NCI-H345 treated with DMSO at 0.1 percent for 48 hours (cell line): ENCODE measurements around the gene FANCI.

Experiments used
- DNase-seq: peaks from one replicate; lab custom pipeline; 2025; ENCODE audit not compliant: unreplicated experiment; lab: John Stamatoyannopoulos, UW

The FANCI gene

DNA sequence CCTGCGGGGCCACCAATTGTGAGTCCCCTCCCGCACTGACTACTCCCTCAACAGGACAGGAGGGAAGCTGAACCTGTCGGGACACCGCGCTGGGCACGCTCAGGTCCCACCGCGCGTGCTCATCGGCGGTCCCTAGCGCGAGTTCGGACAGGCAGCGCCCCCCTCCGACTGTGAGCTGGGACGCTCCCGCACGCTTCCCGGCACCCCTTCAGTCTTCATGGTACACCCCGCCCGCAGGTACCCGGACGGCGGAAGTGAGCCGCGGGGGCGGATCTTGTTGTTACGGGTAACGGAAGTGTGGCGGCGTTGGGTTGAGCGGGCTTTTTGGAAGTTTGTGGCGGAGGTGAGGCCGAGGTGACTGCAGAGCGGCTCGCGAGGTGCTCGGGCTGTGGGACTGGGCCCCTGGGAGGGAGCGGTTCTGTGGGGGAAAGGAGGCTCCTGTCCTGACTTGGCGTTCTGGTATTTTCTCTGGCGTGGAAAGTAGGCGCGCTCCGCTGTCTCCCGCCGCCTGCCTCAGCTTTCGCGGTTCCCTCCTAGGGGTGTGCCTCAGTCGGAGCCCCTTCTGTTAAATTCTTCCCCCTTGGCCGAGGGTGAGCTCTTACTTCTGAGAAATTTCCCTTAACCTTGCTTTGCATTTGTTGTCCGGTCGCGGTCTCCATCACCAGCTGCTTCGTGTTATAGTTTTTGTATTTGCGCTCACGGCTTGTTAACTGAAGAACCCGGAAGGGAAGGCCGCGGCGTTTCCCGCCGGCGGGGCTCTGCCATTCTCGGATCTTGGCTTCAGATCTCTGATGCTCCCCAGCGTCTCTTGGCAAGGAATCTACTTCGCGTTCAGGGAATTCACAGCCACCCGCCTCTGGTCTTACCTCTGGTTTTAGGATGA is at the start of gene FANCI:
Gene FANCI, plus strand, starts transcription at position 289 of the 883 bp plus-strand sequence. CDS start 3,669 bp downstream, outside the sequence.
- peak; percentile 56 for DNase-seq

DNA sequence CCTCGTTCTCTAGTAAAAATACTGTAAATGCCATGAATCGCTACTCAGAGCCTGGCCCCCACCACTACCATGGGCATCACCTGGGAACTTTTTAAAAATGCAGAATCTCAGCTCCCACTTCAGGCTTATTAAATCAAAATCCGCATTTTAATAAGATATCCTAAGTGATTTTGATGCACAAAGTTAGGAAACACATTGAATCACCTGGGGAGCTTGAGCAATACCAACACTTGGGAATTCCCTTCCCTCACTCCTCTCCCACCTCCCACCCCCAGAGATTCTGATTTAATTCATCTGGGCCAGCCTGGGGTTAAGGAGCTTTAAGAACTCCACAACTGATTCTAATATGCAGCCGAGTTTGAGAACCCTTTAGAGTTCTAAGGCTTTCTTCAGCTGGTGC is 49.2 kb upstream of the FANCI start:
- DNase-seq, result no peak

DNA sequence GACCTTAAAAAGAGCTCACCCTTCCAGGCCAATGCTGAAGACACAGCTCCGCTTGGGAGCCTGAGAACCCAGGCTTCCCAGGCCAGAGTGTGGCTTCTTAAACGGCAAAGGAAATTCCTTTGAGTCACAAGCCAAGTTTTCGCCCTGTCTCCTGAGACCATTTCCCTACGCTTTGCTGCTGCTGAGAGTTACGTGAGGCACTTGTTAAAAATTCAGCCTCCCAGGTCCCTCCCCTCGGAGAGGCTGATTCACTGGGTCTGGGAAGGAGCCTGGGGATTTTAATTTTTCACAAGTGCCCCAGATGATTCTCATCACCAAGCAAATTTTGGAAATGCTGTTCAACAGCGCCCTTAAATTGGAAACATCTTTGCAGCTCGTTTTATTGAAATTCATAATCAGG is 47.9 kb upstream of the FANCI start:
- DNase-seq, result no peak

DNA sequence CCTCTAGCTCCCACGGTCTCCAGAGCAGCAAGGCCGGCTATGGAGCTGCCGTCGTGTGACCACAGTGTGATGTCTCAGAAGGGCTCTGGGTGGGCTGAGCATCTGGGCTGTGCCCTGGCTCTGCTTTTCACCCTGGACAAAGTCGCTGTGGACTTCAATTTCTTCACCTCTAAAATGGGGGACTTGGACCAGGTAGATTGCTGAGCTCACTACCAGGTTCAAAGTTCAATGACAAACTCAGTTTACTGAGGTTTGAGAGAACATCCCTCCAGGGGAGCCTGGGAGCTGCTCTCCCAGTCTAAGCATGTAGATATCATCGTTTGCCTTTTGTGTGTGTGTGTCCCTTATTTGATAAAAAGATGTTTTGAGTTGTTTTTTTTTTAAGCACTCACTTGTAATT is 47.5 kb upstream of the FANCI start:
- no peak for DNase-seq

DNA sequence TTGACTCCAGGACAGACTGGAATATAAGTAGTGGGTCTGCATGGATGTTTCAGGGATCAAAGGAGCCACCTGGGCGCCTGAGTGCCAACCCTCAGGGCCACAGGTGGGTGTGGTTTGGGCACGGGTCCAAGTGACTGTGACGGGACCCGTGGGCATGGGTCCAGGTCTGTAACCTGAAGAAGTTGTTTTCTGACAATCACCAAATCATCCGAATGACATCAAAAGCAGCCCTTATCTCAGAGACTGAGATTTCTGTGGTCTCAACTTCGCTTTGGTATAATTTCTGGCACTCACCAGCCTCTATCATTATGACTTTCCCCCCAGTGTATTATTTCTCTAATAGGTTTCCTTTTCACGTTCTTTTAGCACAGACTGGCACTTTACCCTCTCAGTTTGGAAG is 46.8 kb upstream of the FANCI start:
- DNase-seq, result peak; percentile 4

DNA sequence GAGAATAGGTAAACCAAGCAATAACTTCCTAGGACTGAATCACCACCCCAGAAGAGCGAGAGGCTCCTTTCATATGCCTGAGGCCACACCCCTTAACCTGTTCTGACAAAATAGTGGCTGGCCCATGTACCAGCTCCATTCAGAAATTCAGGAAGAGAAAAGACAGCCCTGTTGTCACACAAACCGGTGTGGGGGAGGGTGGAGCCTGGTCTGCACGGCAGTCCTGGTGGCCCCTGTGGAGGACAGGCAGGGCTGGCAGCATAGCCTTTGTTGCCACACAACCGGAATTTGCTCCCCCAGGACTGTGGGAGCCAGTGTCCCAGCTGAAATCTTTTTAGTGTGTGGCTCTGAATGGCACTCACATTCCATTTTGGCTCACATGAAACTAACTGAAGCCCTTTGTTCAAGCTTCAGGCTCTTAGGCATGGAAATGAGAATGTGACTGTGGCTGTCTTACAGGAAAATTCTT is 46.2 kb upstream of the FANCI start:
- no peak for DNase-seq

DNA sequence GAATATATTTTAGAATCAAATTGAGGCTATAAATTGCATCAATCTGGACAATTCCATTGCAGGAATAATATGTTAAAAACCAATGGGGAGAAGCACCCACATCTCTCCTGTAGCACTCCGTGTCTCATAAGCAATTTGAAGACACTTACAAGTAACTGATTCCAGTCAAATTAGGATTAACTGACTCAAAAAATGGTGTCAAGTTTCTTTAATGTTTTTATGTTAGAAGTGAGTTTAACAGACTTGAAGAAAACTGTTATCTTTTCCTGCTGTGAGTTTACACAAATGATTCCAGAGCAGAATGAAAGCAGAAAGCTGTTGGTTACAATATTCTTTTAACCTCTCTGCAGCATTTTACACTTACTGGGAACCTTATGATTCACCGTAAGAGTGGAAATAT is 45.6 kb upstream of the FANCI start:
- no peak for DNase-seq

DNA sequence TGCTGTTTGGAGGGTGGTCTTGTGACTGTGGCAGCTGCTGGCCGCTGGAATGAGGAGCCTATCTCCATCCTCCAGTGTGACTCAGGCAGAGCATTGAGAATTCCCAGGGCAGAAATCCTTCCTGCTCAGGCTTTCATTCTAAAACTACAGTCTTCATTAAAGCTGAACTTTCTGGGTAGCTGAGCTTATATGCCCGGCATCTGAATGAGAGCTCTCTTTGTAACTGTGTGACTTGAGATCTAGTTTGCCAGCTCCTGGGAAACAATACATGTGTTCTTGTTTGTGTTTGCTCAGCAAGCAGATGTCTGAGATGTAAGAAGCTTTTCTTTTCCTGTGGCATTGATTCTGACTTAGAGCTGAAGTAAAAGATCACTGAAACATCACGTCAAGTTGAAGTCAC is 44.8 kb upstream of the FANCI start:
- no peak for DNase-seq

DNA sequence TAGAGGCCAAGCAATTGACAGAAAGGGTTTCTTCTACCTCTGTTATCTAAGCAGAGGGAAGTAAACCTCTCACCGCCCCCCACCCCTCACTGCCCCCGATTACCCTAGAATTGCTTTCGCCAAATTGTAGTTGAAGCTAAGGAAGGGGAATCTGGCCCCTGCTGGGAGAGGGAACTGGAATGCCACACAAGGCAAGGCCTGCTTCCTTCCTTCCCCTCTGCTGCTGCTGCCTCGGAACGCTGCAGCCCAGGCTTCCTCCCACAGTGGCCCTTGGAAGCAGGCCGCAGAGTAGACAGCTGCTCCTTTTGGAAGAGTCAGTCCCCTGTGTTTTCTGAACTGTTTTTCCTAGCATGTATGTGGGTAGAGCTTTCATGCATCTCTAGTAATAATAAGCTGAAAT is 44.0 kb upstream of the FANCI start:
- DNase-seq, result no peak

DNA sequence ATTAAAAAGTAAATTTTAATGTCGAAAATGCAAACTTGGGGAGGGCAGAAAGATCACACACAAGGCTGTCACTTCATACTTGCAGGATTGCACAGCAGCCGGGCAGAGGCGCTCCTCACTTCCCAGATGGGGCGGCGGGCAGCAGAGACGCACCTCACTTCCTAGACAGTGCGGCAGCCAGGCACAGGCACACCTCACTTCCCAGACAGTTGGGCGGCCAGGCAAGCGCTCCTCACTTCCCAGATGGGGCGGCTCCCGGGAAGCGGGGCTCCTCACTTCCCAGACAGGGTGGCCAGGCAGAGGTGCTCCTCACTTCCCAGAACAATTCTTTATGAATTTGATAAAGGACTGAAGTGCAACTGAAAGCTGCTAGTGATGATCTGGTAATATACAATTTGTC is 43.6 kb upstream of the FANCI start:
- no peak for DNase-seq

DNA sequence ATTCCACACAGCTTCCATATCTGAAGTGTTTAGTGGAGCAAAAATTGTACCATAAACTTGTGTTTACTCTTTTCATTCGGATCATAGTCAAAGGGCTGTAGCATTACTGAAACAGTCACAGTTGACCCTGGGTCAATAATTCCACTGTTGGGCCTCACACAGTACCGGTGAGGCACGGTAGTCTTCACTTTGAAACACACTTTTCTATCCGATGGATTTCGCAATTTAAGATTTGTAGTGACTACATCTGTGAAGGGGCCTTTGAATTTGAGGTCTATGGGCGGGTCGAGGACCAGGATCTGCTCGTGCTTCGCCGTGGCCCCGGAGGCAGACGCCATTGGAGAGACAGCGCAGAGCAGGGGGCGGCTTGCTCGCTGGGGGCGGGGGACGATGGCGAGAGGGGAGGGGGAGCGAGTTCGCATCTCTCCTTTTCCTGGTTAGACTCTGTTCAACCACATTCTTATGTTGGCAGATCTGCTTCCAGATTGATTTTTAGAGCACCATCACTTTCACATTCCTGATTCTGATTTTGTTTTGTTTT is 42.2 kb upstream of the FANCI start:
- DNase-seq, result no peak

DNA sequence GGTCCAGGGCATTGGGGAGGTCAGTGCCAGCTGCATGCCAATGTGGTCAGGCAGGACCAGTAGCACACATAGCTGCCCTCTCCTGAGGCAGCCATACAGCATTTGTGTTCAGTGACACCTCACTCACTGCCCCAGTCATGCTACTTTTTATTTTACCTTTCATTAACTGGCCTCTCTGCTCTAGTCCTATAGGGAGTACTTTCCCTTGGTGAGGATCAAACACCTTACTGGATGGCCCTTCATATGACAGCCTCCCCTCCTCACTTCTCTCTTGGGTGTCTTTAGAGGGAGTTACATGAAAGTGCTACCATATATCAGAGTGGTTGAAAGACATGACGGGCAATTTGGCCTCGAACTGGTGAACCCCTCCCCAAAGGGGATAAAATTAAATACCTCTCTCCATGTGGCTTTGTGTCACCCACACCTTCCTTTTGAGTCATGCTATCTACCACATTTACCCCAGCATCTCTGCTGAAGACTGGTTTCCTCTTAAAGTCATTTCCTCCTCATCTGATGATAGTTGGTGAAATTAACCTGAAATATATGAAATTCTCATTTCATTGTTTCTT is 40.0 kb upstream of the FANCI start:
- DNase-seq, result no peak

DNA sequence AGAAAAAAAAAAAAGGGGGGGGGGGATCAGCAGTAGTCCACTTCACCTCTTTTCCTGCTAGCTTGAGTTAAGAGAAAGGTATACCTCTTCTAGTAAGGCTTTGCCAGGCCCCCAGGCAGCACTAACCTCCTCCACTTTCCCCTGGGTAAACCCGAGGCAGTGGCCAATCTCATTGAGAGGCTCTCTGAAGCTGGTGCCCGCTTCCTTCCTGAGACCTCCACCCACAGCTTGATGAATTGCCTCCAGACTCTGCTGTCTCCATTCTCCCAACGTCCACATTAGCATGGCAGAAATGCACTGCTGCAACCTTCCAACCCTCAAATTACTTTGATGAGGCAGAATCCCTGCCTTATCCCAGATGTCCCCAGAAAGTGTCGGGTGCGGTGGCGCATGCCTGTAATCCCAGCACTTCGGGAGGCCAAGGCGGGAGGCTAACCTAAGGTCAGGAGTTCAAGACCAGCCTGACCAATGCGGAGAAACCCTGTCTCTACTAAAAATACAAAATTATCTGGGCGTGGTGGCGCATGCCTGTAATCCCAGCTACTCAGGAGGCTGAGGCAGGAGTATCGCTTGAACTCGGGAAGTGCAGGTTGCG is 37.7 kb upstream of the FANCI start:
- DNase-seq, result no peak

DNA sequence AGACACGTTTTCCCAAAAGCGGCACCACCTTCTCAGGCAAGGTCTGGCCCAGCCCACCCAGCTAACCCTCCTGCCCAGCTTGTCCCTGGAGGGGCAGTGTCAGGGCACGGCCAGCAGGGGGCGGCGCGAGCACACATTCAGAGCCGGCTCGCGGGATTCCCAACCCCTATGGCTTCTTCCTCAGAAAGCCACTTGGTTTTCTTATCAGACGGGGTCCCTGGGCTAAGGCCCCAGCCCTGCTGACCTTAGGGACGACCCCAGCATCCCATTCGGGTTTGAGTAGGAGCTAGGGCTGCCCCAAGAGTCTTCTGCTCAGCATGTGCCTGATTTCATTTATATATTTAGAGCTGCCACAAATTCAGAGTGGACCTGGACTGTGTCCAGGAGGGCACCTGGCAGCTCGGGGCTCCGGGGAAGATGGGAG is 36.9 kb upstream of the FANCI start:
- peak; percentile 27 for DNase-seq

DNA sequence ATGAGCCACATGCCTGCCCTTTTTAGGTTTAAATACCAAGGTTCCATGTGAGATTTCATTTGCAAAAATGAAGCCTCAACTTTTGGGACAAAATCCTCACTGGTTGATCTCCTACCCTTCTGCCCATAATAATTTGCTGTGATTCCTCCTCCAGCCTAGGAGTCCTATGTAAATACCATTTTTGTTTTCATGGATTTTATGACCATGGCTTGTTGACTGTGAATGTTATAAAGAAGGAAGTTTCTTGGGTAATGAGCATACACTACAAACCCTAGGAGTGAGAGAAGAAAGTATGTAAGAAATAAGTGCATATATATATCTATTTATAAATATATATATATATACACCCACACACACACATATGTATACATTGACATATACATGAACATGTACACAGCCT is 35.5 kb upstream of the FANCI start:
- DNase-seq, result no peak

DNA sequence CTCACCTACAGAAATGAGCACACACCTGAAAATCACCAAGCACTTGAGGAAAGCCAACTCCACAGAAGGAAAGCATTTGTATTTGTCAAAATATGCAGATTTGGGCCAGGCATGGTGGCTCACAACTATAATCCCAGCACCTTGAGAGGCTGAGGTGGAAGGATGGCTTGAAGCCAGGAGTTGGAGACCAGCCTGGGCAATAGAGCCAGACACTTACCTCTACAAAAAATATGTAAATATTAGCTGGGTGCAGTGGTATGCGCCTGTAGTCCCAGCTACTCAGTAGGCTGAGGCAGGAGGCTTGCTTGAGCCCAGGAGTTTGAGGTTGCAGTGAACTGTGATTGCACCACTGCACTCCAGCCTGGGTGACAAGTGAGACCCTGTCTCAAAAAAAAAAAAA is 34.7 kb upstream of the FANCI start:
- DNase-seq, result no peak

DNA sequence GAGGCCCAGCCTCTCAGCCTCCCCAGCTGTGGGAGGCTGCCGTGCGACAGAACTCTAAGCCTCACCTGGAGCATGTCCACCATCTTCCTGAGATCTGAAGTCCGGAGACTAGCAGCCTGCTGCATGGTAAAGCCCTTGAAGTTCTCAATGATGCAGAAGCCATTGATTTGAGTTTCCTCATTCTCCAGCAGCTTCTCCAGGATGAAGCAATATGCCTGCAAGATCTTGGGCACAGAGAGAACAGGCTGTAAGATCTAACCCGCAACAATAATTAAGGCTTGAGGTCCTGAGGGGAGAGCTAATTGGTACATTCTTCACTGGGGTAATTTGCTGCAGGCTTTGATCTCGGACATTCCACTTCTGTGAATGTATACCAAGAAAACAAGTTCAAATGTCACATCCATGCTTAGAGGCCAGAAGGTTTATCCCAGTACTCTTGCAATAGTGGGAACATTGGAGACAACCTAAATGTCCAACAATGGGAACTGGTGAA is 32.1 kb upstream of the FANCI start:
- DNase-seq, result no peak

DNA sequence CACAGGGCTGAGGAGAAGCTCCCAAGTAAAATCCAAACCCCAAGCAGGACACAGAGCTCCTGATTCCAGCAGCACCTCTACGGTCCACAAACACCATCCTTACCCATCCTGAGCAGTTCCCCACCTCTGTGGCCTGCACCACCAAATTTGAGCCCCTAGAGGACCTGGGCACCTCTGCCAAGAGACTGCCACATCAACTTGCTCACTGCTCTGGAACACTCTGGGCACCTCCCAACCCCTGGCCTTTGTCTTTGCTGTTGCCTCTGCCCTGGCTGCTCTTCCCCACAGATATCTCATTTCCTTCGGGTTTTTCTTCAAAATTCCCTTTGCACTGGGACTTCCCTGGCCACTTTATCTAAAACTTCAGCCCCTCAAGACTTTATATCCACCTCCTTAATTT is 28.2 kb upstream of the FANCI start:
- DNase-seq, result no peak

DNA sequence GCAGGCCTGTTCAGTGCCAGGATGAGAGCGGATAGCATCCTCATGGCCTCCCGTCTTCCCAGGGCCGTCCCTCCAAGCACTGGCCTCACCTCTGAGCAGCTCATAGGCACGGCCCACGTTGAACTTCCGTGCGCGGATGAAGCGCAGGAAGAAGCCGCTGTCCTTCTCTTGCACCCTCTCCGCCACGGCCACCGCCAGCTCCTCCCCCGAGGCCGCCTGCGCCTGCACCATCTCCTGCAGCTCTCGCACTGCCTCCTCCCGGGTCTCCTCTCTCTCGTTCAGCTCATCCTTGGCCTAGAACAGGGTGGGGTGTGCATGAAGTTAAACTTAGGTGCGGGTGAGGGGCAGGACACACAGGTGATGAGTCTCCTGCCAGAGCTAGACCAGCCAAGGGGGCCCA is 26.7 kb upstream of the FANCI start:
- no peak for DNase-seq

DNA sequence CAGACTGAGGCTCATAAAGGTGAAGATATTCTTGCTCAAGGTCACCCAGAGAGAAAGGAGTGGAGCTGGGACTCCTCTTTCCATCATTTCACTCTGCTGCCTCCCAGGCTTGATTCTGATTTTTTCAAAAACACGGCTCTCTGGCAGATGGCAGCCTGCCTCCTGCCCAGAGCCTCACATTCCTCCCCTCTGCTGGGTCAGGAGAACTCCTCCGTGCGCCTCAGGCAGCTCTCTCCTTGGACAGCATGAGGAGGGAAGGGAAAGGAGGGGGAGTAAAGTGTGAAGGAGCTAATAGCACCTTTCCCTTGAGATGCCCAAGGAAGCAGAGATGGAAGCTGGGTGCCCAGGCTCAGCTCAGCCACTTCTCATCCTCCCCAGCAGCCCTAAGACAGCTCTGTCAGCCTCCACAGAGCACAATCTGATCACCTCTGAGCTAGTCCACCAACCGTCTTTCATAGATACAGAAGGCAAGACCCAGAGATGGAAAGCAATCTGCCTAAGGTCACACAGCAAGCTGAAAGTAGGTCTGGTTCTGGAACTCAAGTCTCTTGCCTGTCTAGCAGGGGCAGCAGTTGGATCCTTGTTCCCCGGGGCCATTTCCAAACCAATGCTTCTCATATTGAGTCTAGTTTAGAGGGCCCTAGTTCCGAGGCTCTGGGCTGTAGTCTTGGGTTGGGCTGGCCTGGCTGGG is 25.9 kb upstream of the FANCI start:
- DNase-seq, result no peak

DNA sequence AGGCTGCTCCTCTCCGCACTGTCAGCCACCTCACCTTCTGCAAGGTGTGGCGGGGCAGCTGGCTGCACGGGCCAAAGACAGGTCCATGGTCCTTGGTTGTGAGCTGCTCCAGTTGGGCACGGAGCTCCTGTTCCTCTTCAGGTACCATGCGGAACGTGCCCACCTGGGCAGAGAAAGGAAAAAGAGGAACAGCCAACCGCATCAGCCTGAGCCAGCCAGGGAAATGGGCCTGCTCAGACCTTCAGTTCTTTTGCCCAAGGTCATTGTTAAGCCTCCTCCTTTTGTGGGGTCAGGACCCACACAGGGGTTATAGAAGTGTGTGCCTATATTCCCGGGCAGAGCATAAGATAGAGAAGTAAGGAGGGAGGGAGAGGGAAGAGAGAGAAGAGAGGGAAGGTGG is 25.2 kb upstream of the FANCI start:
- DNase-seq, result no peak
